ENCODE measurements around the gene GKN1. TPM values are rescaled to one million over a fixed set of nuclear protein-coding genes. Genes with fewer than 3 reads are reported as not detected.

The GKN1 gene, protein sequence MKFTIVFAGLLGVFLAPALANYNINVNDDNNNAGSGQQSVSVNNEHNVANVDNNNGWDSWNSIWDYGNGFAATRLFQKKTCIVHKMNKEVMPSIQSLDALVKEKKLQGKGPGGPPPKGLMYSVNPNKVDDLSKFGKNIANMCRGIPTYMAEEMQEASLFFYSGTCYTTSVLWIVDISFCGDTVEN
- not detected in 2 replicates for total RNA-seq

GRCh38 chr2:68974251-68974650, at the start of gene GKN1:
GKN1 (plus strand) TSS chr2:68974636; CDS start chr2:68974678, 42 bp downstream.

DNA sequence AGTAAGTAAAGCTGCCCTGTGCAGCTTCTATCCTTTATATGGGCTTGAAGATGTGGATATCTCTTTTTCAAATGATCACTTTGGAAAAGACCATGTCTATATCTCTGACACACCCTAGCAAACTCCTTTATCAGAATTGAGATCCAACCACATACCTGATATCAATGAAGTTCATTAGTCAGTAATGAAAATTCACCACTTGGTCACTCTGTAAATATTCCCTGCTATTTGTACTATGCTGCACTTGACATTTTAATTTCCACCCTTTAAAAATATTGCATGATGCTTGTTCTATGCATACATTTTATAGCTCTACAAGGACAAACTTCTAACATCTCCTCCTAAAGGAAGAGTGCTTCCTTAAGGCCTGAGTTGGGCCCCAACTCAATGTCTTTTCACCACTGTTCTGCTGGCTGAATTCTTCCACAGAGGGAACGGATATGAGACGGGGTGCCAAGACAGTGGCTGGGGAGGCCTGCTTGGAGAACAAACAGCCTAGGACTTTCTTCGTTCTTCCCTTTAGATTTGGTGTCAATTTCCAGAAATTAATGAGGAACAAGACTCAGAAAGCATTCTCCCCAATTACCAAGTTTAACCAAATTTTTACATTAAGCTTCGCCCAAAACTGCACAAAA, 21.4 kb upstream of the GKN1 start, which contains the start of gene GKN2:
TSS of gene GKN2 (minus strand) at position 7 of the 635 bp plus-strand sequence. CDS start 32 bp downstream, outside the sequence.

GRCh38 chr2:69013142-69013839, 38.9 kb downstream of the GKN1 start, which contains the start of gene ANTXR1:
ANTXR1 (plus strand) TSS chr2:69013179; CDS start chr2:69013500, 321 bp downstream.

Other genes starting within 250 kb of the GKN1 start
- 0.50 and 0.92 TPM in 2 replicates for gene ARHGAP25, start 239.8 kb upstream of the GKN1 start, total RNA-seq
- gene BMP10, start 103.2 kb upstream of the GKN1 start, total RNA-seq: not detected in 2 replicates
- not detected in 2 replicates for gene GKN2, start 21.7 kb upstream of the GKN1 start, total RNA-seq
- gene ANTXR1, start 38.5 kb downstream of the GKN1 start, total RNA-seq: 86.4 and 170 TPM in 2 replicates